GM18907 (cell line): ENCODE data around the gene OR2L5.

Source experiments
- ATAC-seq: cut with Tn5 transposase; IDR thresholded peaks from one replicate; pipeline ENCODE4 v1.9.1; 2021; ENCODE audit warnings: mild to moderate bottlenecking, moderate library complexity; ENCODE audit not compliant: unreplicated experiment

The OR2L5 gene, protein sequence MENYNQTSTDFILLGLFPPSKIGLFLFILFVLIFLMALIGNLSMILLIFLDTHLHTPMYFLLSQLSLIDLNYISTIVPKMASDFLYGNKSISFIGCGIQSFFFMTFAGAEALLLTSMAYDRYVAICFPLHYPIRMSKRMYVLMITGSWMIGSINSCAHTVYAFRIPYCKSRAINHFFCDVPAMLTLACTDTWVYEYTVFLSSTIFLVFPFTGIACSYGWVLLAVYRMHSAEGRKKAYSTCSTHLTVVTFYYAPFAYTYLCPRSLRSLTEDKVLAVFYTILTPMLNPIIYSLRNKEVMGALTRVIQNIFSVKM

DNA sequence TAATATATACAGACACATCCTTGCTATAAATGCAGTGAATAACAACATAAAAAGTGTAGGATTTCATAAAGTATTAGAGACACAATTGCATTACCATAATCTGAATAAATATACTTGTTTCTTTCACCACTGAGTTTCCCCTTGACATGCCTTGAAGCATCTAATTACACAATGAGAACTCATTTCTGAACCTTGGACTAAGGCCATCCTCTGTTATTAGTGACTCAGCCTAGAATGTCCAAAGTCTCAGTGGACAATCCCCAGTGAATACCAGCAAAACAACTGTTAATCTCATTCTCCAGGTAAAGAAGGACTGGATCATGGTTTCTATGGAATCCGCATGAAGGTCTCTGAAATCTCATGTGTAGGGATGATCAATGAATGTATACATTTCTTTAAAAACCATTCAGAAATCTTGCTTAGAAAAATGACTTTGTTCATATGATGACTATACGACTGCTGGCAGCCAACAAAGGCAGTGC lies at the start of gene OR2L5:
Gene OR2L5 (plus strand): TSS at position 432 of the 482 bp plus-strand sequence. CDS start 8,288 bp downstream, outside the sequence.
- ATAC-seq = no peak

- no peak for ATAC-seq
Observed at GRCh38 chr1:247964933-247965332, 48.5 kb upstream of the OR2L5 start, which contains the start of gene OR2AK2. TSS of gene OR2AK2 (plus strand) at chr1:247965233. CDS start at chr1:247965377, 144 bp downstream.

- peak; percentile 87 for ATAC-seq
Observed at GRCh38 chr1:247966532-247967204, 46.8 kb upstream of the OR2L5 start.

- ATAC-seq = no peak
Observed at GRCh38 chr1:247992986-247993385, 20.5 kb upstream of the OR2L5 start.

GRCh38 chr1:247998811-247999210 lies 14.6 kb upstream of the OR2L5 start:
- ATAC-seq = no peak

DNA sequence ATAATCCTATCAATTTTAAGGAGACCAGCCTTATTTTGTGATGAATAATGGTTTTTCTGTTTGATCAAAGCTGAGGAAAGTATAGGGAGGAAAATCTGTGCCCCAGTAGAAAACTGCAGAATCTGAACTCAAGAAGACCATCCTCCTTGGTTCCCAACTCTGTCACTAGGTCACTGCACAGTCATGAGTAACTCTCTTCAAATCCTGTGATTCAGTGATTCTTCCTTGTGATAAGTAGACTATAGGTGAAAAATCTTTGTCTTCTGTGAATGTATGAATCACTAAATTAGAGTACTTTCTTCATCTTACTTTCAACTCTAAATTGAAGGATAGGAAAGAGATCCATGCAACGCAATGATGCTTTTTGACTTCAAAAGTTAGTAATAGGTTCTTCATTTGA lies 13.3 kb upstream of the OR2L5 start:
- ATAC-seq = no peak

GRCh38 chr1:248007778-248008177 lies 5.7 kb upstream of the OR2L5 start:
- no peak for ATAC-seq

DNA sequence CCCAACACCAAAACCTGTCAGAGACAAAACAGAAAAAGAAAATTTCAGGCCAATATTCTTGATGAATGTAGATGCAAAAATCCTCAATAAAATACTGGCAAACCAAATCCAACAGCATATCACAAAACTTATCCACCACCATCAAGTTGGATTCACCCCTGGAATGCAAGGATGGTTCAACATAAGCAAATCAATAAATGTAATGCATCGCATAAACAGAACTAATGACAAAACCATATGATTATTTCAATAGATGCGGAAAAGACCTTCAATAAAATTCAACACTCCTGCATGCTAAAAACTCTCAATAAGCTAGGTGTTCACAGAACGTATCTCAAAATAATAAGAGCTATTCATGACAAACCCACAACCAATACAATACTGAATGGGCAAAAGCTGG lies 3.8 kb upstream of the OR2L5 start:
- no peak for ATAC-seq

GRCh38 chr1:248015803-248016202 lies 2.3 kb downstream of the OR2L5 start:
- no peak for ATAC-seq

DNA sequence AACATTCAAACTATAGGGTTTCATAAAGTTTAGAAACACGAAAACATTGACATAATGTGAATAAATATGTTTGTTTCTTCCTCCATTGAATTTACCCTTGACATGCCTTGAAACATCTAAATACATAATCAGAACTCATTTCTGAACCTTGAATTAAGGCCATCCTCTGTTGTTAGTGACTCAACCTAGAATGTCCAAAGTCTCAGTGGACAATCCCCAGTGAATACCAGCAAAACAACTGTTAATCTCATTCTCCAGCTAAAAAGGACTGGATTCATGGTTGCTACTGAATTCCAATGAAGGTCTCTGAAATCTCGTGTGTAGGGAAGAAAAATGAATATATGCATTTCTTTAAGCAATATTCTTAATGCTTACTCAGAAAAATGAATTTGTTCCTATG lies 16.3 kb downstream of the OR2L5 start, which contains the start of gene OR2L2:
Gene OR2L2 (plus strand): TSS at position 301 of the 400 bp plus-strand sequence. CDS start 8,198 bp downstream, outside the sequence.
- ATAC-seq = no peak

- no peak for ATAC-seq
Observed at GRCh38 chr1:248045209-248045608, 31.7 kb downstream of the OR2L5 start.

DNA sequence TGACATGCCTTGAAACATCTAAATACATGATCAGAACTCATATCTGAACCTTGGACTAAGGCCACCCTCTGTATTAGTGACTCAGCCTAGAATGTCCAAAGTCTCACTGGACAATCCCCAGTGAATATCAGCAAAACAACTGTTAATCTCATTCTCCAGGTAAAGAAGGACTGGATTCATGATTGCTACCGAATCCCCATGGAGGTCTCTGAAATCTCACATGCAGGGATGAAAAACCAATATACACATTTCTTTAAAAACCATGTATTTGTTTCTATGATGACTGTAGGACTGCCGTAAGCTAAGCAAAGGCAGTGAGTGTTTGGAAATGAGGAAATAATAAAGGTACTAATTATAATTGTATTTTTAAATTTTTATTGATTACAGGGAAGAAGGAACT lies 33.1 kb downstream of the OR2L5 start, which contains the start of gene OR2L3:
Gene OR2L3 (plus strand): TSS at position 301 of the 400 bp plus-strand sequence. CDS start 13,846 bp downstream, outside the sequence.
- no peak for ATAC-seq

DNA sequence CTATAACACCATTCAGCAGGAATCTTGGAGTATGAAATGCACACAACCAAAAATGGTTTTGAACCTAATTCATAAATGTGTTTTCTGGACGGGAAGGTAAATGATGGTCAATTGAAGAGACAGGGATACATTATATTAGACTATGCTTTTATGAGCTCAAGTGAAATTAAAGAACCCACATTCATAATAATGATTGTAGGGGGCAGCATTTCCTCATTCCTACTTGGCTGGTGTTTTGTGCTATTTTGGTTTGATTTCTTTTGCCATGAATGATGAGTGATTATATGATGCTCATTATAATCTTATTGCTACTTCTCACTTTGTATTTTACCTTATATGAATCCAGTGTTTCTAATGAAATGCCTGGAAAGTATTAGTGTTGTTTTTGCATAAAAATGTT lies 33.5 kb downstream of the OR2L5 start:
- ATAC-seq = no peak

DNA sequence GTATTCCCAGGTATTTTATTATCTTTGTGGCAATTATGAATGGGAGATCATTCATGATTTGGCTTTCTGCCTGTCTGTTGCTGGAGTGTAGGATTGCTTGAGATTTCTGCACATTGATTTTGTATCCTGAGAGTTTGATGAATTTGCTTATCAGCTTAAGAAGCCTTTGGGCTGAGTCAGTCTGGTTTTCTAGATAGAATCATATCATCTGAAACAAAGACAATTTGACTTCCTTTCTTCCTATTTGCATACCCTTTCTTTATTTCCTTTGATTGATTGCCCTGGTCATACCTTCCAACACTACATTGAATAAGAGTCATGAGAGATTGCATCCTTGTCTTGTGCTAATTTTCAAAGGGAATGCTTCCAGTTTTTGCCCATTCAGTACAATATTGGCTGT lies 41.2 kb downstream of the OR2L5 start:
- no peak for ATAC-seq

GRCh38 chr1:248055261-248055660 lies 41.8 kb downstream of the OR2L5 start:
- ATAC-seq = no peak

GRCh38 chr1:248065071-248065470 lies 51.6 kb downstream of the OR2L5 start:
- ATAC-seq = no peak

DNA sequence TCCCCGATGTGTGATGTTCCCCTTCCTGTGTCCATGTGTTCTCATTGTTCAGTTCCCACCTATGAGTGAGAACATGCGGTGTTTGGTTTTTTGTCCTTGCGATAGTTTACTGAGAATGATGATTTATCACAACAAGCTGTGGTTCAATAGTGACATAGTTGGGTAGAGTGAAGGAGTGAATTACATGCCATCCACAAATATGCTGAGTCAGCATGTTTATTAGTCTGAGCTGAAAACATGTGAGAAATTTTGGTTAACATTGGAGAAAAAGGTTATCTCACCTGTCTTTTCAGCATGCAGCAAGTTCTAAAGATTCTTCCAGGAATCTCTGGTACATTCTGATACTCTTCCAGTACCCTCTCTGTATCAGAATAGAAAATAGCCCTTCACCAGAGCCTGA lies 52.1 kb downstream of the OR2L5 start:
- ATAC-seq = no peak
